GM19372 (cell line): ENCODE data around the gene CENPU.
"Not testable (repeated sequence)": the region's sequence is repeated elsewhere in the genome, so short reads cannot be mapped to it uniquely, and the experiment has no call there.

Experiments
- ATAC-seq: cut with Tn5 transposase; IDR thresholded peaks from one replicate; pipeline ENCODE4 v1.9.1; 2021; ENCODE audit warnings: mild to moderate bottlenecking, low read depth, moderate library complexity; ENCODE audit not compliant: unreplicated experiment

The CENPU gene

GRCh38 chr4:184669251-184669650, 64.6 kb downstream of the CENPU start:
- no peak for ATAC-seq

- ATAC-seq: no peak
These were observed 65.3 kb downstream of the CENPU start for GRCh38 chr4:184668511-184669114.

- no peak for ATAC-seq
These were observed 65.8 kb downstream of the CENPU start for GRCh38 chr4:184668096-184668495.

GRCh38 chr4:184666670-184667069, 67.2 kb downstream of the CENPU start:
- ATAC-seq: no peak

GRCh38 chr4:184664445-184665210, 69.3 kb downstream of the CENPU start:
- no peak for ATAC-seq

- no peak for ATAC-seq
These were observed 71.7 kb downstream of the CENPU start for GRCh38 chr4:184662236-184662635.

- ATAC-seq: no peak
These were observed 72.9 kb downstream of the CENPU start for GRCh38 chr4:184660978-184661377.

GRCh38 chr4:184657820-184658219, 76.1 kb downstream of the CENPU start:
- ATAC-seq: not testable (repeated sequence)

GRCh38 chr4:184657144-184657543, 76.8 kb downstream of the CENPU start:
- ATAC-seq: no peak

GRCh38 chr4:184655889-184656869, 77.7 kb downstream of the CENPU start:
- no peak for ATAC-seq

GRCh38 chr4:184653650-184654049, 80.2 kb downstream of the CENPU start:
- no peak for ATAC-seq

GRCh38 chr4:184652681-184653080, 81.2 kb downstream of the CENPU start:
- not testable (repeated sequence) for ATAC-seq

GRCh38 chr4:184651899-184652298, 82.0 kb downstream of the CENPU start:
- no peak for ATAC-seq

- ATAC-seq: peak; percentile 2
These were observed 83.7 kb downstream of the CENPU start for GRCh38 chr4:184649971-184650855.

GRCh38 chr4:184649026-184649970, 84.6 kb downstream of the CENPU start, which contains the start of the genes CASP3 and PRIMPOL:
CASP3 (minus strand) TSS chr4:184649447; CDS start chr4:184638453, 10,994 bp downstream.
PRIMPOL (plus strand) TSS chr4:184649738; CDS start chr4:184657141, 7,403 bp downstream.
- ATAC-seq: peak; percentile 81

- ATAC-seq: peak; percentile 17
These were observed 85.4 kb downstream of the CENPU start for GRCh38 chr4:184648313-184649025.

GRCh38 chr4:184648054-184648312, 85.9 kb downstream of the CENPU start:
- no peak for ATAC-seq
